Astrocyte of the cerebellum (primary cell): ENCODE data around the gene SPDYE6.
"Not testable (repeated sequence)": the region's sequence is repeated elsewhere in the genome, so short reads cannot be mapped to it uniquely, and the experiment has no call there.

Experiments used
- DNase-seq: peaks from one replicate; pipeline ENCODE4 v3.0.0-alpha.2; 2011; ENCODE audit warnings: low read depth
- H3K4me3 ChIP-seq: 2 replicates; pipeline ENCODE4 v1.5.1; 2011; ENCODE audit warnings: mild to moderate bottlenecking, low read depth, low read length, moderate library complexity
- in situ Hi-C: cut with HindIII; loops from 2 replicates; pipeline ENCODE4 v1.10.0; 2017; ENCODE audit warnings: low sequenced_read_pairs
- TF ChIP-seq, protein P1 (sequence below): IDR thresholded peaks from 2 replicates; pipeline ENCODE4 v1.5.1; 2012; ENCODE audit warnings: low read length, low read depth, moderate library complexity, mild to moderate bottlenecking; ENCODE audit errors: missing control alignments

Gene SPDYE6

DNA sequence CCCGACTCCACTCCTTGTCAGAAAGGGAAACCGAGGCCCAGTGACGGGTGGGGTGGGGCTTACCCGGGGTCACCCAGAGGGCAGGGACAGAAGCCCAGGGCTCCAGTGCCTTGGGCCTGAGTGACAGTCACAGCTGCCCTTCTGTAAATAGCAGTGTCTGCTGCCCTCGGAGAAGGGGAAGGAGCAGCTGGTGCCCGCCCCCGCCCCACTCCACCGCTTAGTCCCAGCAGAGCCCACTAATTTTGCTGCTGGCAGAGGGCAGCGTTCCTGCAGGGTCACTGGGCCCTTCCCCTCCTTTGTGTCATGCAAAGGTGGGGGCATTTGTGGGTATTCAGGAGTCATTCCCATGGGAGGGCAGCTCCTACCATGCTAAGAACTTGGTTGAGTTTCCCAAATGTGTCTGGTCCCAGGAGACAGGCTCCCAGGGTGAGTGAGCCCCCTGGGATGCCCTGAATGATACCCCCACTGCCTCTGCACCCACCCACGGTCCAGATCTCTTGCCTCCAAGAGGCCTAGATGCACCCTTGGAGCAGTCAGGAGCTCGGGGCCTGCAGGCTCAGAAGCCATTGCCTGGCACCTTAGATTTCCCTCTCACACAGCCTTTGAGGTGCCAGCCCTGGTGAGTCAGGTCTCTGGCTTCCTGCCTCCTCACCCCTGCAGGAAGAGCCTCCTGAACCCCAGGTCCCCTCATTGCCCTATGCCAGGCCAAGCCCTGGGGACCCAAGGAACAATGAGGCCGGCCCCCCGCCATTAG lies 52.4 kb downstream of the SPDYE6 start:
- in situ Hi-C loops, result no loop called here
- H3K4me3 ChIP-seq, result no peak overlapping the region
- no peak for DNase-seq
- TF ChIP-seq, protein P1, sequence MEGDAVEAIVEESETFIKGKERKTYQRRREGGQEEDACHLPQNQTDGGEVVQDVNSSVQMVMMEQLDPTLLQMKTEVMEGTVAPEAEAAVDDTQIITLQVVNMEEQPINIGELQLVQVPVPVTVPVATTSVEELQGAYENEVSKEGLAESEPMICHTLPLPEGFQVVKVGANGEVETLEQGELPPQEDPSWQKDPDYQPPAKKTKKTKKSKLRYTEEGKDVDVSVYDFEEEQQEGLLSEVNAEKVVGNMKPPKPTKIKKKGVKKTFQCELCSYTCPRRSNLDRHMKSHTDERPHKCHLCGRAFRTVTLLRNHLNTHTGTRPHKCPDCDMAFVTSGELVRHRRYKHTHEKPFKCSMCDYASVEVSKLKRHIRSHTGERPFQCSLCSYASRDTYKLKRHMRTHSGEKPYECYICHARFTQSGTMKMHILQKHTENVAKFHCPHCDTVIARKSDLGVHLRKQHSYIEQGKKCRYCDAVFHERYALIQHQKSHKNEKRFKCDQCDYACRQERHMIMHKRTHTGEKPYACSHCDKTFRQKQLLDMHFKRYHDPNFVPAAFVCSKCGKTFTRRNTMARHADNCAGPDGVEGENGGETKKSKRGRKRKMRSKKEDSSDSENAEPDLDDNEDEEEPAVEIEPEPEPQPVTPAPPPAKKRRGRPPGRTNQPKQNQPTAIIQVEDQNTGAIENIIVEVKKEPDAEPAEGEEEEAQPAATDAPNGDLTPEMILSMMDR, result no peak

DNA sequence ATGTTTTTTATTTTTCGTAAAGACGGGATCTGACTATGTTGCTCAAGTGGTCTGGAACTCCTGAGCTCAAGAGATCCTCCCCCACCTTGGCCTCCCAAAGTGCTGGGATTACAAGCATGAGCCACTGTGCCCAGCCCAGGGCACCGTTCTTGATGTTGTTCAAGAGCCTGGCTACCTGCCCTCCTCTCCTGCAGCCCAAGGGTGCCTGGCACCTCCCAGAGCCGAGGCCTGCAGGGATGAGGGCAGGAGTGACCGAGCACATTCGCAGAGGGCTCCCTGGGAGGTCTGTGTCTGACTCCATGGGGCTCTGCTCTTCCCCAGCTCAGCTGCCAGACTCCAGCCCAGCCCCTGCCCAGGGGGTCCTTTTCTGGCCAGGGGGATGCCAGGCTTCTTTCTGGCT lies 54.2 kb downstream of the SPDYE6 start:
- no peak overlapping the region for H3K4me3 ChIP-seq
- in situ Hi-C loops, result no loop called here
- no peak for DNase-seq
- TF ChIP-seq, protein P1, result no peak

DNA sequence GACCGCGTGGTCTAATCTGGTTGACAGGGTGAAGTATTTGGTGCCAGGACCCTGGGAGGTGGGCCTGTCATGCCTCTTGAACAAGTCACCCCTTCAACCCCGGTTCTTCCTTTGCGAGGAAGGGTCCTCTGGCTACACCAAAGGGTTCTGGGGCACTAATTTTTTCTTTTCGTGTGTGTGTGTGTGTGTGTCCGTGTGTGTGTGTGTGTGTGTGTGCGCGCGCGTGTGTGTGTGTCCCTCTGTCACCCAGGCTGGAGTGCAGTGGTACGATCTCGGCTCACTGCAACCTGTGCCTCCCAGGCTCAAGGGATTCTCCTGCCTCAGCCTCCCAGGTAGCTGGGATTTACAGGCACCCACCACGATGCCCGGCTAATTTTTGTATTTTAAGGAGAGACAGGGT lies 54.9 kb downstream of the SPDYE6 start:
- DNase-seq, in situ Hi-C loops, H3K4me3 ChIP-seq: not testable (repeated sequence)

DNA sequence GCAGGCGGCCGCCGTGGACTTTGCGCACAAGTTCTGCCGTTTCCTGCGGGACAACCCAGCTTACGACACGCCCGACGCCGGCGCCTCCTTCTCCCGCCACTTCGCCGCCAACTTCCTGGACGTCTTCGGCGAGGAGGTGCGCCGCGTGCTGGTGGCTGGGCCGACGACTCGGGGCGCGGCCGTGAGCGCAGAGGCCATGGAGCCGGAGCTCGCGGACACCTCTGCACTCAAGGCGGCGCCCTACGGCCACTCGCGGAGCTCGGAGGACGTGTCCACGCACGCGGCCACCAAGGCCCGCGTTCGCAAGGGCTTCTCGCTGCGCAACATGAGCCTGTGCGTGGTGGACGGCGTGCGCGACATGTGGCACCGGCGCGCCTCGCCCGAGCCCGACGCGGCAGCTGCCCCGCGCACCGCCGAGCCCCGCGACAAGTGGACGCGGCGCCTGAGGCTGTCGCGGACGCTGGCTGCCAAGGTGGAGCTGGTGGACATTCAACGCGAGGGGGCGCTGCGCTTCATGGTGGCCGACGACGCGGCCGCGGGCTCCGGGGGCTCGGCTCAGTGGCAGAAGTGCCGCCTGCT lies 55.5 kb downstream of the SPDYE6 start:
- in situ Hi-C loops, result no loop called here
- DNase-seq, result no peak
- H3K4me3 ChIP-seq, result no peak overlapping the region
- TF ChIP-seq, protein P1, result peak; percentile 6

DNA sequence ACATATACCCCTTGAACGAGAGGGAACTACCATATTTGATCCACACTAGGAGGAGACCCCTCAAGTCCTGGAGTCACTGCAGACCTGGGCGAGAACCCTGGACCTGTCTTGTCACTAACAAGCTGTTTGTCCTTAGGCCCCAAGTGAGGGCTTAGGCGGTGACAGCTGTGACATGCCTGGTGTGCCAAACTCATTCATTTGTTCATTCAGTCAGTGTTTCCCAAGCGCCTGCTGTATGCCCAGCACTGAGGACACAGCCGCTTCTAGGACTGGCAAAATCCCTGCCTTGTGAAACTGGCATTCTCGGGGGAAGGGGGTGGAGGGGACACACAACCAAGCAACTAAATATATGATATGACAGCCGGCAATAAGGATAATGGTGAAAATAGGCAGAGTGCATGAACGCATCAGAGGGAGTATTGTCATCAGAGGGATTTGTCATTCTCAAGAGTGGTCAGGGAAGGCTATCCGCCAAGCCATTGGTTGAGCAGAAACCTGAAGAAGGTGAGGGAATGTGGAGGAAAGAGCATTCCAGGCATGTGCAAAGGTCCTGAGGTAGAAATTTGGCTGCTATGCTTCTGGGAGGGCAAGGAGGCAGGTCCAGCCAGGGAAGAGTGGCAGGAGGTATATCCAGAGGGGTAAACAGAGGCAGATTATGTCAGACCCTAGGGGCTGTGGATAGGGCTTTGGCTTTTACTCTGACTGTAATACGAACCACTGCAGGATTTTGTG lies 58.6 kb downstream of the SPDYE6 start:
- TF ChIP-seq, protein P1, result no peak
- DNase-seq, result no peak
- in situ Hi-C loops, result no loop called here
- no peak overlapping the region for H3K4me3 ChIP-seq

DNA sequence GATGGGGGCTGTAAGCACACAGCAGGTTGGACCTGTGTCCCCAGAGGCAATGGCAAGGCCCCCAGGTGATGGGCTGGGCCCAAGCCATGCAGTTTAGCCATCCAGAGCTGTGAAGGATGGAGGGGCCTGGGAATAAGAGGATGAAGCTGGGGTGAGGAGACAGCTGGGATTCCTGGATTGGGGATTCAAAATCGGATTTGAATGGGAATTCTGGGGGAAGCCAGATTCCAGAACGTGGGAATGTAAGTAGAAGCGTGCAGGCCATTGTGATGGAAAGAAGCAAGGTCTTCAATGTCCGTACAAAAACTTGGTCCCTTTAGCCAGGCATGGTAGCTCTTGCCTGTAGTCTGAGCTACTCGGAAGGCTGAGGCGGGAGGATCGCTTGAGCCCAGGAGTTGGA lies 59.7 kb downstream of the SPDYE6 start:
- in situ Hi-C loops, result no loop called here
- no peak for DNase-seq
- H3K4me3 ChIP-seq, result no peak overlapping the region
- TF ChIP-seq, protein P1, result no peak

DNA sequence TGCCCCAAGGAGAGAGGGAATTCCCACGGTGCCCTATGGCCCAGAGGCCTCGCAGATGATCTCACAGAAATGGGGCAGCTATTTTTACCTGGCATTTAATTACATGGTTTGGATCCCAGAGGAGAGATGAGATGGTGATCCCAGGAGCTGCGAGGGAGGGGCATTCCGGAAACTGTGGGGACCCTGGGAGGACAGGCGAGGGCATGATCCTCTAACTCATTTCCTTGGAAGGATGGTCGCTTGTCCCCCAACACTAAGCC lies 60.1 kb downstream of the SPDYE6 start:
- no peak for DNase-seq
- H3K4me3 ChIP-seq, result no peak overlapping the region
- in situ Hi-C loops, result no loop called here
- TF ChIP-seq, protein P1, result no peak
